Measurements from ENCODE around the gene SEH1L. TPM values are rescaled to one million over a fixed set of nuclear protein-coding genes. Genes with fewer than 3 reads are reported as not detected.
A peak's percentile ranks its signal among the peaks of the same experiment; 100 is the strongest.
"Not testable (repeated sequence)": the region's sequence is repeated elsewhere in the genome, so short reads cannot be mapped to it uniquely, and the experiment has no call there.

The SEH1L gene, protein sequence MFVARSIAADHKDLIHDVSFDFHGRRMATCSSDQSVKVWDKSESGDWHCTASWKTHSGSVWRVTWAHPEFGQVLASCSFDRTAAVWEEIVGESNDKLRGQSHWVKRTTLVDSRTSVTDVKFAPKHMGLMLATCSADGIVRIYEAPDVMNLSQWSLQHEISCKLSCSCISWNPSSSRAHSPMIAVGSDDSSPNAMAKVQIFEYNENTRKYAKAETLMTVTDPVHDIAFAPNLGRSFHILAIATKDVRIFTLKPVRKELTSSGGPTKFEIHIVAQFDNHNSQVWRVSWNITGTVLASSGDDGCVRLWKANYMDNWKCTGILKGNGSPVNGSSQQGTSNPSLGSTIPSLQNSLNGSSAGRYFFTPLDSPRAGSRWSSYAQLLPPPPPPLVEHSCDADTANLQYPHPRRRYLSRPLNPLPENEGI
- 53.1 TPM for total RNA-seq

DNA sequence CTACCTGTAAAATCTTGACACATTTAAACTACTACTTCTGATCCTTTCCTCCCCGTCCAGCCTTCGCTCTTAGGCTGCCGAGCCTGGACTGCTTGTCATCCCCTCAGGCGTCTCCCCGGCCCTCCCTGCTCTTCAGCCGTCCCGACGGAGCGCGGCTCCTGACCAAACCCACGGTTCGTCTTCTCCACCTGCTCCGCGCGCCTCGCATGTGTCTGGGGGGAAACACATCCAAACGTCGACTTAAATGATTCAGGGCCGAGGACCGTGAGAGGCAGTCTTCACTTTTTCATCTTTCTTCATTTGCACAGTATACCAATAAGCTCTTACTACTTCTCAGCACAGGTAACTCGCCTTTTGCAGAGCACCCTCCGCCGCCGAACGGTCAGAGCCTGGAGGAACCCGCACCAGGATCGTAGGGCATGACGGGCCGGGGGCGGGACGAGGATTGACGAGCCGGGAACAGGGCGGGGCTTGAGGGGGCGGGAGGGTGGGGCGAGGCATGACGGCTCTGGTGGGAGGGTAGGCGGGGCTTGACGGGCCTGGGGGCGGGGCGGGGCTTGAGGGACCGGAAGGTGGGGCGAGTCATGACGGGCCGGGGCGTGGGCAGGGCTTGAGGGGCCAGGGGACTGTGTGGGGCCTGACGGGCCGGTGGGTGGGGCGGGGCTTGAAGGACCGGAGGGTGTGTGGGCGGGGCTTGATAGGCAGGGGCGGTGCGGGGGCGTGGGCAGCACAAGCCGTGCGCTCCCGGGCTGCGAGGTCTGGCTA lies at the start of gene SEH1L:
SEH1L (plus strand) TSS at position 727 of the 765 bp plus-strand sequence. CDS start 111 bp downstream, outside the sequence.
- peak; percentile 100 for DNase-seq (ENCODE audit: low spot score)

DNA sequence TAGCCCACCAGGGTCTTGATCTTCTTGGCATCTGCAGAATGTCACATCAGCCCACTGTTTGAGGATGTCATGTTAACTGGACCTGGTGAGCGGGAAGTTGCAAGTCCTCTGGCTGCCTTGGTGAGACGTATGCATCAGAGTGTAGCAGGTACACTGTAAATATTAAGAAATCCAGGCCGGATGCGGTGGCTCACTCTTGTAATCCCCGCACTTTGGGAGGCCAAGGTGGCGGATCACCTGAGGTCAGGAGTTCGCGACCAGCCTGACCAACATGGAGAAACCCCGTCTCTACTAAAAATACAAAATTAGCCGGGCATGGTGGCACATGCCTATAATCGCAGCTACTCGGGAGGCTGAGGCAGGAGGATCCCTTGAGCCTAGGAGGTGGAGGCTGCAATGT lies 46.6 kb upstream of the SEH1L start:
- not testable (repeated sequence) for DNase-seq (ENCODE audit: low spot score)

DNA sequence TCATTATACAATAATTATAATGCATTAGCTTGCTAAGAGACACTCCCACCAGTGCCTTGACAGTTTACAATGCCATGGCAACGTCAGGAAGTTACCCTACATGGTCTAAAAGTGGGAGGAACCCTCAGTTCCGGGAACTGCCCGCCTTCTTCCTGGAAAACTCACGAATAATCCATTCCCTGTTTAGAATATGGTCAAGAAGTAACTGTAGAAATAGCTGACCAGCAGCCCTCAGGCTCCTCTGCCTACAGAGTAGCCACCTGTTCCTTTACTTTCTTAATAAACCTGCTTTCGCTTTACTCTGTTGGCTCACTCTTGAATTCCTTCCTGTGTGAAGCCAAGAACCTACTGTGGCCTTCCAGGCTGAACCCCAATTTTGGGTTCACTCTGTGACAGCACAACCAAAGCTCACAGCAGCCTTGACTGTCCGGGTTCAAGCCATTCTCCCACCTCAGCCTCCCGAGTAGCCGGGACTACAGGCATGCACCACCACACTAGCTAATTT lies 43.7 kb upstream of the SEH1L start:
- no peak for DNase-seq (ENCODE audit: low spot score)

DNA sequence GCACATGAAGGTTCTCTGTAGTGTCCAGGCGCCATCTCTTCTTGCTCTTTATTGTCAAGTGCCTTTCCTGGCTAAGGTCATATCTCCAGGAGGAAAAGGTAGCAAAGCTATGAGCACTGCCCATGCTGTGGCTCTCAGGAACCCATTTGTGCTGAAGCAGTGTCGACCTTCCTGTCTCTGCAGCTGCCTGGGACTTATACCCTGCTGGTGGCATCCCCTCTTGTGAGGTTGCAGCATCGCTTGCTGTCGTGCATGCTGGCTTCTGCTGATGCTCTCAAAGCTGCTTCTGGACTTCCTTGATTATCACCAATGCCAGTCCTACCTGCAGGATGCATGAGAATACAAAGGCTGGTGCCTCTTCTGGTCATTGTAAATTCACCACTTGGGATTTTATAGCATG lies 41.7 kb upstream of the SEH1L start:
- no peak for DNase-seq (ENCODE audit: low spot score)

DNA sequence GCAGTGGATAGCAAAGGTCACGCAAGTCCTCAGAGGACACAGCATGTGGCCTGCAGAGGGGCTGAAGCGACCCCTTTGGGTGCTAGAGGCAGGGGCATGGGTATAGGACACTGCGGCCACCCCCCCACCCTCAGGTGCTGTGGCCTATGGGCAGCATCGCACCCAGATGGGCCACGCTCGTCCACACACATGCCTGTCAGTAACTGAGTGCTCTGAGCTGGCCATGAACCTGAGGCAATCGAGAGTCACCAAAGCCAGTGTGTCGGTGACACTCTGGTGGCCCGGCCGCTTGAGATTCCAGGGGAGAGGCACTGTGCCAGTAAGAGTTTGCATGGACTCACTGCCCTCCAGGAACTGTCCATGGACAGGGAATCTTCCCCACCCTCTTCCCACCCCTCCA lies 41.0 kb upstream of the SEH1L start:
- DNase-seq (ENCODE audit: low spot score) = no peak

- DNase-seq (ENCODE audit: low spot score) = no peak
Observed at GRCh38 chr18:12907258-12907925, 40.4 kb upstream of the SEH1L start.

DNA sequence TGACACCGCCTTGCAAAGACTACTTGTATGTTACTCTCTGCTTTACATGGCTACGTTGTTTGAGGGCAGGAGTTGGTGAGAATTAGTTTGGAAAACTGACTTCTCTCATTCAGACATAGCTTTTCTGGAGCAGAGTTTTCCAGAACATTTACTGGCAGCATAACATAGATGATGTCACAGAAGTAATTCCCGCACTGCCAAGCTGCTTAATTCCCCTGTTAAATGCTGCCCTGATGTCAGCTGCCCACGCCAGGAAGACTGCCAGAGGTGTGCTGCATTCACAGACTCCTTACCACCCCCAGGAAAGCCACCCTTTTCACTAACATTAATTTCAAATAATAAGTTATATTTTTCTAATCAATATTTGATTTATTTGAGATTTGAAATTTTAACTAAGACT lies 39.1 kb upstream of the SEH1L start:
- no peak for DNase-seq (ENCODE audit: low spot score)

GRCh38 chr18:12911025-12911928 lies 36.5 kb upstream of the SEH1L start:
- DNase-seq (ENCODE audit: low spot score) = peak; percentile 45

GRCh38 chr18:12911929-12912703 lies 35.7 kb upstream of the SEH1L start:
- no peak for DNase-seq (ENCODE audit: low spot score)

DNA sequence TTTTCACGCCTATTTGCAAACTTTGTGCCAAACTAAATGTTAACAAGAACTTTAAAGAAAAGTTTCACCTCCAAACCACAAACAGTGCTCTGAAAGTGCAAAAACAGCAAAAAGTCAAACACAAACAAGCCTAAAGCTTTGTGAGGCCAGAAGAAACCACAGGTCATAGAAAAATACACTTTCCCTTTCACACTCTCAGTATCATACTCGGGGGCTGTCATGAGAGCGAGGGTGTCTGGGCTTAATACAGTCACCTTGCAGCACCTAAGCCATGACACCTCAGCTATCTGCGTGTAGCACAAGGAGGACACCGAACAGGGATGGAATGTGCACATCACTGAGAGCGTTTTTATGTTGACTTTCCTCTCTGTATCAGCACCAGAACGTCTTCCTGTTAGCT lies 26.6 kb upstream of the SEH1L start:
- no peak for DNase-seq (ENCODE audit: low spot score)

DNA sequence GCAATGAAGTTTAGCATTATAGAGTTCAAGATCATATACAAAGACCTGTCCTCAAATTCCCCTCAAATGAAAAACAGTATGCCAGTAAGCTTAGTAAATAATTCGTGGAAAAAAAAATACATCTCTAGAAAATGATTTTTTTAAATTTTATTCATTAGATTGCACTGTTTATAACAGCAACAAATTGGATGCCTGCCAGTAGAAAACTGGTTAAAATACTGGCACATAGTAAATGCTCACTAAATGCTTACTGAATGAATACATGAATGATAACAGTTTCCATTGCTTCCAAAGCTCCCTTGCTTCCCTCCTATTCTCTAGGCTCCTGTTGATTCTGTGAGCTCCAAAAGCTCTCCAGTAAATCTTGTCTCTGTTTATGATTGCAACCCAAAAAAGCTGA lies 25.5 kb upstream of the SEH1L start:
- no peak for DNase-seq (ENCODE audit: low spot score)

DNA sequence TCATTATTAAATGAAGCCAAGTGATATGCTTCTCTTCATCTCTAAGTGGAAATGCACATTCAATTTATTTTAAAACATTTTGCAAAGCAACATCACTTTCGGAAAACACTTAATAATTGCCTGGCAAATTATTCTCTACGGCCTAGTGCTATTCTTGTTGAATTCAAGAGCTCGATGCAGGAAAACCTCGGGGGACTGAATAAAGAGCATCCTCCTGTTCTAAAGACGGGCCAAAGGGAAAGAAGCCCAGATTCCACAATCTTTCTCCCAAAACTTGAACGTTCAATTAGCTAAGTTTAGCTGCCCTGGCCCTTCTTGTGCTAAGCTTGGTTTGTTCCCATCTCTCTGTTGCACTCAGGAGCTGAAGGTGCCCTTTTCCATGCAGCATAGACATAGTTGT lies 23.2 kb upstream of the SEH1L start:
- no peak for DNase-seq (ENCODE audit: low spot score)

- DNase-seq (ENCODE audit: low spot score) = no peak
Observed at GRCh38 chr18:12928206-12928605, 19.6 kb upstream of the SEH1L start.

GRCh38 chr18:12928641-12929040 lies 19.2 kb upstream of the SEH1L start:
- no peak for DNase-seq (ENCODE audit: low spot score)

GRCh38 chr18:12929477-12930083 lies 18.2 kb upstream of the SEH1L start:
- peak; percentile 6 for DNase-seq (ENCODE audit: low spot score)

DNA sequence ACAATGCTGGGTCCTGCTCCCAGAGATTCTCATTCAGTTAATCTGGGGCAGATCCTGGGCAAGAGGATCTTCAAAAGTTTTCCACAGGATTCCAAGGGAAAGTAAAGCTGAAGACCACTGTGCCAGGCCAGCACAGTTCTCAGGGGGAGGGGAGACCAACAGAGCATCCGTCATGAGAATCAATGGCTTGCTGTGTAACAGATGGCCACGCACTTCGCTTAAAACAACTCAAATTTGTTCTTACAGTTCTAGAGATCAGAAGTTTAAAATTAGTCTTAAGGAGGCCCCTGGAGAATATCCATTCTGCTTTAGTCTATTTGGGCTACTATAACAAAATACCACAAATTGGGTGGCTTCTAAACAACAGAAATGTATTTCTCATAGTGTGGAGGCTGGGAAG lies 17.4 kb upstream of the SEH1L start:
- DNase-seq (ENCODE audit: low spot score) = peak; percentile 7

GRCh38 chr18:12930908-12931307 lies 16.9 kb upstream of the SEH1L start:
- DNase-seq (ENCODE audit: low spot score) = peak; percentile 27

DNA sequence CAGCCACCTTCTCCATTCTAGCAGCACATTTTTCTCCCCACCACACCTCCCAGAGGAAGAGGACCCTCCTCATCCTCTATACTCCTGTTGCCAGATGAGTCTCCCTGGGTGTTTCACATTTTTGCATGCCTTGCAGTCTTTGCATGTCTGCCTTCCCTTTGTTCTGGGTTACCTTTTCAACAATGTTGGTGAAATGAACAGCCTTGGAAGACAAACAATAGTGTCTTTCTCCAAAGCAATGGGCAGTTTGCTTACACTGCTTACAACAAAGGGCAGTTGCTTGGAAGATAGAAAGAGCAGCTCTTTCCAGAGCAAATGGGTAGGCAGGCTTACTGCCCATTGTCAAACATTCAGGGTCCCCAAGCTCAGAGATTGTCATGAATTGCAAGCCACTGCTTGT lies 14.5 kb upstream of the SEH1L start:
- no peak for DNase-seq (ENCODE audit: low spot score)

GRCh38 chr18:12934454-12935071 lies 13.2 kb upstream of the SEH1L start:
- peak; percentile 83 for DNase-seq (ENCODE audit: low spot score)

DNA sequence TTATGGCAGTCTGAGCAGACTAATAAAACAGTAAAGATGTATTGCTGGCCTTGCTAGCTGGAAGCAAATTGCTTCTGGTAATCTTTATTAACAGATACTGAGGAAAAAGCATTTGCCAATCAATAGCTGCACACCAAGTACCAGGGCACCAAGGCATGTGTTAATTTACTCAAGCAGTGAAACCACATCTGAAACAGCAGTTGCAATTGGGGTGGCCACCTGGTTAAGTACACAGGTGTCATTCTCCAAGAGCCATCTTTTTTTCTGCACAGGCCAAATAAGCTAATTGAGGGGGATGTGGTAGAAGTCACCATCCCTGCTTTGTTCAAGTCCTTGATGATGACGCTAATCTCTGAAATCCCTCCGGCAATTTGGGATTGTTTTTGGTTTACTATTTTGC lies 8.6 kb upstream of the SEH1L start:
- no peak for DNase-seq (ENCODE audit: low spot score)
